MM.1S (cell line): ENCODE results near the gene TNFRSF13B.

Experiments used
- DNase-seq: peaks from one replicate; pipeline ENCODE4 v3.0.0-alpha.2; 2015
- H2AFZ ChIP-seq: fragments of 300-600 bp; sonication (generic); 2 replicates; pipeline ENCODE4 v1.6.0; 2016; ENCODE audit warnings: antibody characterized with exemption, low read length
- H3F3A ChIP-seq: fragments of 300-600 bp; sonication (generic); 2 replicates; pipeline ENCODE4 v1.6.1; 2016; ENCODE audit warnings: mild to moderate bottlenecking, antibody characterized with exemption, low read length, moderate library complexity, mixed read lengths; ENCODE audit not compliant: insufficient read depth
- H3K27ac ChIP-seq: fragments of 300-600 bp; sonication (generic); 2 replicates; pipeline ENCODE4 v1.5.1; 2016; ENCODE audit warnings: mild to moderate bottlenecking, low read length
- H3K27me3 ChIP-seq: fragments of 300-600 bp; sonication (generic); replicated peaks from 2 replicates; pipeline ENCODE4 v1.6.0; 2016; ENCODE audit warnings: low read length; ENCODE audit not compliant: insufficient read depth
- H3K36me3 ChIP-seq: fragments of 300-600 bp; sonication (generic); replicated peaks from 2 replicates; pipeline ENCODE4 v1.6.1; 2016; ENCODE audit warnings: mild to moderate bottlenecking, low read length, mixed read lengths; ENCODE audit not compliant: insufficient read depth
- H3K4me1 ChIP-seq: fragments of 300-600 bp; sonication (generic); 2 replicates; pipeline ENCODE4 v1.6.1; 2016; ENCODE audit warnings: low read length, mixed read lengths
- H3K4me2 ChIP-seq: fragments of 300-600 bp; sonication (generic); 2 replicates; pipeline ENCODE4 v1.6.0; 2016; ENCODE audit warnings: low read depth, low read length
- H3K4me3 ChIP-seq: fragments of 300-600 bp; sonication (generic); 2 replicates; pipeline ENCODE4 v1.5.1; 2016; ENCODE audit warnings: low read length, mixed read lengths
- H3K79me2 ChIP-seq: fragments of 300-600 bp; sonication (generic); 2 replicates; pipeline ENCODE4 v1.6.1; 2016; ENCODE audit warnings: mixed run types, low read length, mixed read lengths
- H3K9ac ChIP-seq: fragments of 300-600 bp; sonication (generic); 2 replicates; pipeline ENCODE4 v1.6.1; 2016; ENCODE audit warnings: low read length, mixed read lengths
- H3K9me2 ChIP-seq: fragments of 300-600 bp; sonication (generic); replicated peaks from 2 replicates; pipeline ENCODE4 v1.6.1; 2016; ENCODE audit warnings: mild to moderate bottlenecking, low read length, mixed read lengths; ENCODE audit not compliant: insufficient read depth
- H3K9me3 ChIP-seq: fragments of 300-600 bp; sonication (generic); replicated peaks from 2 replicates; pipeline ENCODE4 v1.6.1; 2016; ENCODE audit warnings: mild to moderate bottlenecking, low read length, mixed read lengths; ENCODE audit not compliant: insufficient read depth
- H4K20me1 ChIP-seq: fragments of 300-600 bp; sonication (generic); 2 replicates; pipeline ENCODE4 v1.6.1; 2016; ENCODE audit warnings: mild to moderate bottlenecking, low read length, moderate library complexity, mixed read lengths; ENCODE audit not compliant: insufficient read depth
- CTCF ChIP-seq: fragments of 300-600 bp; sonication (generic); IDR thresholded peaks from 2 replicates; pipeline ENCODE4 v1.5.1; 2016; ENCODE audit warnings: antibody characterized with exemption, low read length, mixed read lengths
- EZH2 ChIP-seq: fragments of 300-600 bp; sonication (generic); optimal IDR thresholded peaks from 2 replicates; pipeline ENCODE3; 2017; ENCODE audit warnings: low read depth, mild to moderate bottlenecking, antibody characterized with exemption, low read length, mixed read lengths
- EZH2phosphoT487 ChIP-seq: fragments of 300-600 bp; sonication (generic); IDR thresholded peaks from 2 replicates; pipeline ENCODE4 v1.6.1; 2018; ENCODE audit warnings: antibody characterized with exemption, low read length

TNFRSF13B gene

GRCh38 chr17:16912021-16912962 lies 59.6 kb downstream of the TNFRSF13B start:
- no peak overlapping the region for H2AFZ ChIP-seq
- no peaks in the 10 kb centered on the region for H3K9me3 ChIP-seq
- H3K4me1 ChIP-seq: peaks cover 16% of the 10 kb centered on the region
- no peak overlapping the region for H3K4me3 ChIP-seq
- 0 out of 2 replicates have a peak, but pooled peaks cover 4% of the 10 kb centered on the region for H3K27me3 ChIP-seq
- H3K4me2 ChIP-seq: no peak overlapping the region
- H3K9me2 ChIP-seq: no peaks in the 10 kb centered on the region
- no peaks in the 10 kb centered on the region for H3K79me2 ChIP-seq
- no peaks in the 10 kb centered on the region for H4K20me1 ChIP-seq
- no peaks in the 10 kb centered on the region for H3K36me3 ChIP-seq
- H3K27ac ChIP-seq: no peak overlapping the region
- H3F3A ChIP-seq: peaks cover 6% of the 10 kb centered on the region; the same call in 1 of the 2 replicates
- no peak overlapping the region for H3K9ac ChIP-seq
- DNase-seq: no peak
- no peak for TF ChIP-seq CTCF
- TF ChIP-seq EZH2: no peak
- TF ChIP-seq EZH2phosphoT487: no peak

- H3K4me2 ChIP-seq: no peak overlapping the region
- no peaks in the 10 kb centered on the region for H3K9me3 ChIP-seq
- H3K9ac ChIP-seq: no peak overlapping the region
- no peak overlapping the region for H3K4me3 ChIP-seq
- no peaks in the 10 kb centered on the region for H4K20me1 ChIP-seq
- no peak overlapping the region for H3K27ac ChIP-seq
- no peaks in the 10 kb centered on the region for H3K79me2 ChIP-seq
- H3K9me2 ChIP-seq: no peaks in the 10 kb centered on the region
- H3F3A ChIP-seq: peaks cover 10% of the 10 kb centered on the region
- no peak for TF ChIP-seq CTCF
- TF ChIP-seq EZH2phosphoT487: no peak
- TF ChIP-seq EZH2: no peak
- H3K4me1 ChIP-seq: peaks cover 17% of the 10 kb centered on the region
- 0 out of 2 replicates have a peak, but pooled peaks cover 4% of the 10 kb centered on the region for H3K27me3 ChIP-seq
- DNase-seq: no peak
- H2AFZ ChIP-seq: no peak overlapping the region
- H3K36me3 ChIP-seq: no peaks in the 10 kb centered on the region
Observed at GRCh38 chr17:16911141-16911937, 60.6 kb downstream of the TNFRSF13B start.

- Histone ChIP-seq H3K4me3 (no peak overlapping the region), H3K4me1 (peaks cover 8% of the 10 kb centered on the region), H3K27ac (no peak overlapping the region; the same call in 1 of the 2 replicates), H3K9me3 (no peaks in the 10 kb centered on the region), H3K79me2 (no peaks in the 10 kb centered on the region), H3K9ac (no peak overlapping the region), H3K9me2 (no peaks in the 10 kb centered on the region), H3K27me3 (0 out of 2 replicates have a peak, but pooled peaks cover 6% of the 10 kb centered on the region), H4K20me1 (no peaks in the 10 kb centered on the region), H3F3A (peaks cover 10% of the 10 kb centered on the region), H3K4me2 (no peak overlapping the region), H2AFZ (no peak overlapping the region), H3K36me3 (no peaks in the 10 kb centered on the region)
- TF ChIP-seq EZH2phosphoT487: no peak
- no peak for TF ChIP-seq EZH2
- no peak for TF ChIP-seq CTCF
- no peak for DNase-seq
Observed at GRCh38 chr17:16910341-16910740, 61.6 kb downstream of the TNFRSF13B start.
